IMR-90 (cell line): Measurements from ENCODE around the gene BUD23. TPM values are rescaled to one million over a fixed set of nuclear protein-coding genes. Genes with fewer than 3 reads are reported as not detected.

ENCODE experiments used
- ATAC-seq: fragments of 200-7000 bp; cut with Tn5 transposase; 2 replicates; pipeline ENCODE4 v1.9.1; 2020; ENCODE audit warnings: low read depth, mild to moderate bottlenecking, moderate library complexity
- BruUV-seq: library from RNA; stranded (reverse); fragments of 400-500 nt; replicated peaks from 2 replicates; lab custom pipeline; 2021; lab: Mats Ljungman, UMichigan
- CTCF ChIA-PET: fragments of 300-600 bp; formaldehyde crosslinking; extraction: SDS; loops from one replicate; lab custom pipeline; 2021; ENCODE audit warnings: antibody characterized with exemption; lab: Yijun Ruan, JAX
- POLR2A ChIA-PET: fragments of 300-600 bp; sonication (Branson Sonifier 250); formaldehyde crosslinking; loops from one replicate; lab custom pipeline; 2022; ENCODE audit warnings: antibody characterized with exemption; ENCODE audit not compliant: unreplicated experiment; lab: Charles Lee
- DNase-seq: peaks from one replicate; pipeline ENCODE4 v3.0.0; 2013
- H2AFZ ChIP-seq: replicated peaks from 2 replicates; pipeline ENCODE3; 2013; ENCODE audit warnings: low read length, mild to moderate bottlenecking; ENCODE audit not compliant: poor library complexity
- H2AK5ac ChIP-seq: 2 replicates; pipeline ENCODE4 v1.6.1; 2013; ENCODE audit warnings: low read depth, low read length, inconsistent platforms
- H2AK9ac ChIP-seq: replicated peaks from 2 replicates; pipeline ENCODE3; 2013; ENCODE audit warnings: mild to moderate bottlenecking, low read depth, low read length, moderate library complexity; ENCODE audit not compliant: poor library complexity
- H2BK120ac ChIP-seq: 2 replicates; pipeline ENCODE4 v1.6.1; 2013; ENCODE audit warnings: low read depth, low read length, inconsistent platforms
- H2BK15ac ChIP-seq: 3 replicates; pipeline ENCODE4 v1.6.1; 2013; ENCODE audit warnings: low read depth, low read length, inconsistent platforms
- H2BK20ac ChIP-seq: 2 replicates; pipeline ENCODE4 v1.6.1; 2013; ENCODE audit warnings: low read depth, mild to moderate bottlenecking, inconsistent platforms, low read length, moderate library complexity
- H2BK5ac ChIP-seq: 2 replicates; pipeline ENCODE4 v1.6.1; 2013; ENCODE audit warnings: mild to moderate bottlenecking, low read depth, low read length, inconsistent platforms; ENCODE audit not compliant: poor library complexity, severe bottlenecking
- H3K14ac ChIP-seq: replicated peaks from 2 replicates; pipeline ENCODE4 v1.6.1; 2013; ENCODE audit warnings: low read depth, low read length, inconsistent platforms
- H3K18ac ChIP-seq: 2 replicates; pipeline ENCODE4 v1.6.1; 2013; ENCODE audit warnings: low read depth, low read length, control low read depth
- H3K23ac ChIP-seq: 2 replicates; pipeline ENCODE4 v1.6.1; 2013; ENCODE audit warnings: low read depth, low read length, inconsistent platforms
- H3K27ac ChIP-seq: 2 replicates; pipeline ENCODE4 v1.5.1; 2013; ENCODE audit warnings: mild to moderate bottlenecking, control low read depth, low read length; ENCODE audit not compliant: insufficient read depth
- H3K27me3 ChIP-seq: 2 replicates; pipeline ENCODE4 v1.6.1; 2013; ENCODE audit warnings: low read length; ENCODE audit not compliant: control insufficient read depth, insufficient read depth
- H3K36me3 ChIP-seq: 2 replicates; pipeline ENCODE4 v1.6.1; 2013; ENCODE audit warnings: low read length, mixed read lengths; ENCODE audit not compliant: control insufficient read depth, insufficient read depth
- H3K4ac ChIP-seq: 2 replicates; pipeline ENCODE4 v1.6.1; 2013; ENCODE audit warnings: low read depth, low read length, inconsistent platforms
- H3K4me1 ChIP-seq: 2 replicates; pipeline ENCODE4 v1.6.1; 2013; ENCODE audit warnings: low read length, mixed read lengths; ENCODE audit not compliant: control insufficient read depth, insufficient read depth
- H3K4me2 ChIP-seq: 2 replicates; pipeline ENCODE4 v1.6.1; 2013; ENCODE audit warnings: low read depth, mild to moderate bottlenecking, control low read depth, low read length, moderate library complexity
- H3K4me3 ChIP-seq: 2 replicates; pipeline ENCODE4 v1.5.1; 2013; ENCODE audit warnings: low read depth, mild to moderate bottlenecking, control low read depth, low read length, moderate library complexity; ENCODE audit not compliant: insufficient read depth
- H3K56ac ChIP-seq: 2 replicates; pipeline ENCODE4 v1.6.1; 2013; ENCODE audit warnings: low read length, inconsistent platforms; ENCODE audit not compliant: insufficient read depth; ENCODE audit errors: extremely low read depth
- H3K79me1 ChIP-seq, 2 experiments: 2 replicates each; pipeline ENCODE4 v1.6.1; 2013; ENCODE audit warnings: low read length in 2 of 2, inconsistent platforms in 1 of 2, low read depth in 1 of 2
- H3K9ac ChIP-seq: 2 replicates; pipeline ENCODE4 v1.6.1; 2013; ENCODE audit warnings: low read depth, low read length, control low read depth
- H3K9me1 ChIP-seq: 2 replicates; pipeline ENCODE4 v1.6.1; 2013; ENCODE audit warnings: low read length, inconsistent platforms; ENCODE audit not compliant: insufficient read depth
- H3K9me3 ChIP-seq: 2 replicates; pipeline ENCODE4 v1.6.1; 2013; ENCODE audit warnings: low read length; ENCODE audit not compliant: control insufficient read depth, insufficient read depth
- H4K20me1 ChIP-seq: 2 replicates; pipeline ENCODE4 v1.6.1; 2013; ENCODE audit warnings: low read length, inconsistent platforms; ENCODE audit not compliant: insufficient read depth
- H4K5ac ChIP-seq: 2 replicates; pipeline ENCODE4 v1.6.1; 2013; ENCODE audit warnings: mild to moderate bottlenecking, low read depth, low read length, control low read depth
- H4K8ac ChIP-seq, 2 experiments: 2 replicates each; pipeline ENCODE4 v1.6.1; 2013; ENCODE audit warnings: low read depth in 2 of 2, low read length in 2 of 2, control low read depth in 1 of 2, inconsistent platforms in 1 of 2
- H4K91ac ChIP-seq: 2 replicates; pipeline ENCODE4 v1.6.1; 2013; ENCODE audit warnings: low read depth, low read length, inconsistent platforms; ENCODE audit not compliant: insufficient read depth
- CHD1 ChIP-seq: IDR thresholded peaks from 2 replicates; pipeline ENCODE4 v1.6.1; 2012; ENCODE audit warnings: low read depth, low read length, improper control_type of control experiment
- POLR2A ChIP-seq: IDR thresholded peaks from 2 replicates; pipeline ENCODE4 v1.6.1; 2012; ENCODE audit warnings: mild to moderate bottlenecking, low read depth, low read length
- RFX5 ChIP-seq: IDR thresholded peaks from 2 replicates; pipeline ENCODE4 v1.8.0; 2012; ENCODE audit warnings: low read depth, mild to moderate bottlenecking, low read length, moderate library complexity
- WGBS, 2 experiments: methylation state at CpG; one replicate each; pipeline versions ENCODE4 v1.1.5 to v1.1.7; 2013; ENCODE audit warnings: missing lambda C conversion rate in 2 of 2; ENCODE audit not compliant: insufficient read length in 1 of 2; ENCODE audit errors: extremely low coverage in 2 of 2; 5-methylcytosine and 5-hydroxymethylcytosine counted together
- dilution Hi-C: fragments of 300-500 bp; cut with HindIII; formaldehyde crosslinking; loops from one replicate; pipeline ENCODE4 v1.14.3; 2018; ENCODE audit warnings: low sequenced_read_pairs; ENCODE audit not compliant: unreplicated experiment
- in situ Hi-C: fragments of 300-500 bp; cut with MboI; formaldehyde crosslinking; loops from 3 replicates; pipeline ENCODE4 v1.14.3; 2019; ENCODE audit warnings: low sequenced_read_pairs, inconsistent platforms, mixed read lengths
- intact Hi-C: fragments of 100-400 bp; cut with micrococcal nuclease; formaldehyde crosslinking; loops from 2 replicates; pipeline ENCODE4 v1.10.0; 2022
- polyA plus RNA-seq, 3 experiments: library from polyadenylated mRNA; depleted of rRNA; stranded (reverse); fragments of >200 nt; gene quantifications; 2 replicates each; pipeline ENCODE4 v1.2.3, GENCODE V29; 2012; ENCODE audit warnings: low replicate concordance in 1 of 3
- total RNA-seq: library from RNA; depleted of rRNA; stranded (reverse); fragments of >200 nt; gene quantifications from 2 replicates; pipeline ENCODE4 v1.2.3, GENCODE V29; 2012

The BUD23 gene
- total and polyA plus RNA-seq, 2 of the 4 experiments (the other 2 are of a cell fraction) = 35.7 to 65.2 TPM

DNA sequence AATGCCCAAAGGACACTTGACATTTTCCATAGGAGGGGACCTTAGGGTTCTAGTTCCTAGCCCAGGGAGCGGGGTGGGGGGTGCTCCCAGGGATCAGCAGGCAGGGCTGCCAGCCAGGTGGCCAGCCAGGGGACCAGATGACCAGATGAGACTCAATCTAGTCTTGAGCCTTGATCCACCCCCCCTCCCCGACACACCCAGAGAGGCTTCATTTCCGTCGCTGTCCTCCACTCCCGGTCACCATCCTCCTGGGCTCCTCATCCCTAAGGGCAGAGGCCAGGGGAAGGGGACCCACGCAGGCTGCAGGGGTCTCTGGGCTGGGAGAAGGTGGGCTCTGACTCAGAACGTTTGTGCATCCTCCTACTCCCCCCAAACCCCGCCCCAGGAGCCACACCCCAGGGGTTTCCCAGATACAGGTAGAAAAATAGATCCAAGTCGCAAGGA is 35.1 kb downstream of the BUD23 start:
- Histone ChIP-seq H4K91ac (peak overlapping the region; percentile 58; the same call in 1 of the 2 replicates), H3K9me3 (no peaks in the 10 kb centered on the region), H3K27ac (peak overlapping the region; percentile 47; the same call in 1 of the 2 replicates), H3K4me2 (peak overlapping the region; percentile 55), H3K4me3 (peak overlapping the region; percentile 65), H2AK9ac (peak overlapping the region; percentile 94), H3K14ac (peak overlapping the region; percentile 52), H3K4me1 (peaks cover 28% of the 10 kb centered on the region), H3K4ac (peak overlapping the region; percentile 62), H3K27me3 (no peaks in the 10 kb centered on the region), H4K5ac (no peak overlapping the region), H3K36me3 (no peaks in the 10 kb centered on the region; the same call in 1 of the 2 replicates), H2AK5ac (peak overlapping the region; percentile 95), H3K79me1 (peaks cover 8 to 46% of the 10 kb centered on the region in 2 experiments), H3K23ac (peak overlapping the region; percentile 62; the same call in 1 of the 2 replicates), H3K56ac (no peak overlapping the region), H4K8ac (peak overlapping the region in 1 of 2 experiments; percentile 0; a peak in 1 of 4 replicates), H2BK5ac (peak overlapping the region; percentile 27), H3K9ac (peak overlapping the region; percentile 10; the same call in 1 of the 2 replicates), H3K9me1 (peaks cover 17% of the 10 kb centered on the region), H2AFZ (no peak overlapping the region), H4K20me1 (peaks cover 47% of the 10 kb centered on the region), H2BK15ac (no peak overlapping the region), H2BK20ac (no peak overlapping the region), H2BK120ac (peak overlapping the region; percentile 29; the same call in 1 of the 2 replicates), H3K18ac (no peak overlapping the region)
- ChIA-PET POLR2A (no interaction called here), CTCF (interaction anchor here (1.0 kb wide), 2 partner anchors 17 to 111 kb away, joined by 3 read pairs; no protein-coding TSS in a partner anchor)
- no CpG with 5 or more reads among the region's 9 CpGs for WGBS, 2 experiments
- ATAC-seq (no peak), DNase-seq (no peak)
- intact Hi-C loops (loop anchor here (5.0 kb wide), 2 partner anchors 36 to 51 kb away; partner anchors contain the start of genes BUD23, DNAJC30 and VPS37D), dilution Hi-C loops (no loop called here), in situ Hi-C loops (no loop called here)
- TF ChIP-seq POLR2A (no peak), CHD1 (0 out of 2 replicates have a peak, but pooled peaks have one; percentile 40), RFX5 (no peak)
- BruUV-seq = no TSS peak
